Activated T-helper 2 cell treated with anti-CD3 and anti-CD28 coated beads, Interferon-gamma antibody, Interleukin-2, Interleukin-4, amounts not matched to agents 10 μg/mL and 5 μg/mL and 100 μg/mL, durations not matched to agents 14 hours and 24 hours and 36 hours (primary cell): Measurements from ENCODE around the gene HRH1. TPM values are rescaled to one million over a fixed set of nuclear protein-coding genes. Genes with fewer than 3 reads are reported as not detected.
"Not testable (repeated sequence)": the region's sequence is repeated elsewhere in the genome, so short reads cannot be mapped to it uniquely, and the experiment has no call there.

Experiments used
- DNase-seq: peaks from one replicate; pipeline ENCODE4 v3.0.0; 2021; ENCODE audit warnings: low spot score
- H3K27ac Mint-ChIP-seq: one replicate; pipeline ENCODE4 v1.8.0; 2021; ENCODE audit warnings: mixed read lengths
- H3K27me3 Mint-ChIP-seq: one replicate; pipeline ENCODE4 v1.8.0; 2021; ENCODE audit warnings: low read depth, mixed read lengths
- H3K36me3 Mint-ChIP-seq: one replicate; pipeline ENCODE4 v1.8.0; 2021; ENCODE audit warnings: low read depth, mixed read lengths
- H3K4me1 Mint-ChIP-seq: one replicate; pipeline ENCODE4 v1.8.0; 2021; ENCODE audit warnings: low read depth, mixed read lengths
- H3K4me3 Mint-ChIP-seq: one replicate; pipeline ENCODE4 v1.8.0; 2021; ENCODE audit warnings: low read depth, mild to moderate bottlenecking, moderate library complexity, mixed read lengths
- H3K9me3 Mint-ChIP-seq: one replicate; pipeline ENCODE4 v1.8.0; 2021; ENCODE audit warnings: mixed read lengths
- intact Hi-C: fragments of 100-400 bp; cut with micrococcal nuclease; formaldehyde crosslinking; loops from one replicate; pipeline ENCODE4 v1.15.1; 2023
- total RNA-seq: library from RNA; stranded (reverse); gene quantifications from 2 replicates; pipeline ENCODE4 v1.2.3, GENCODE V29; 2022

Gene HRH1
- 0.99 and 1.3 TPM in 2 replicates for total RNA-seq

DNA sequence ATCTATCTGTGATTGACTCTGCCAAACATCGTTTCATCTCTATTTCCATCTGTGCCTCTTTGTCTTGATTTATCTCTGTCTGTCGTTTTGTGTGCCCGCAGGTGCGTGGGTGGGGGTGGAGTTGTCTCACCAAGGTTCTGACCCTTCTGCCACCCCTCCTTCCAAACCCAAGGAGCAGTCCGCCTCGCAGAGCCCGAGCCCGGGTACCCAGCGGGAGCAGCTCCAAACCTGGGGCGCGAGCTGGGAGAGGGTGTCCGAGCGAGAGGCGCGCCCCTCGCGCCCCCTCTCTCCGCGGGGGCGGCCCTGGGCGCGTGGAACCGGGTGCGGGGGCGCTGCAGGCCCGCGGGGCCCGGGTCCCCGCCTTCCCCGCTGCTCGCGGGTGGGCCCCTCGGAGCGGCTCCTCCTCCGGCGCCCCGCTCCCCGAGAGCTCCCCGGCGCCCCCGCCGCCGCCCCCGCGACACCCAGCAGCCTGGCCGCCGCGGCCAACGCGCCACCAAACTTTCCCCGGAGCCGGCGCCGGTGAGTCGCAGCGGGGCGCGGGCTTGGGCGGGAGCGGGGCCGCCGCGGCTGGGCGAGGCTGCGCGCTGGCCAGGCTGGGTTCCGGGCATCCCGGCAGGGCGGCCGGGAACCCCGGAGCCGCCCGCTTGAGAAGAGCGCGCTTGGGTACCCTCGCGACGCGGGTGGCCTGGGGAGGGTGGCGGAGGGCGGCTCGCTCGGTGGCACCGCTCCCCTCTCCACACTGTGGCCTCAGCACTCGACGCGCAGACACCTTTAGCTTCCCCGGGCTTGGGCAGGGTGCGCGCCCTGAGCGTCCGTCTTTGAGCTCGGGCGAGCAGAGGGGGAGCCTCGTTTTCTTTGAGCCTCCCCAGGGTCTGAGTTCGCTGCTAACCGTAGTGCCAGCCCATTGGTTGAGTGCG is at the start of gene HRH1:
Gene HRH1, plus strand, starts transcription at position 458 of the 917 bp plus-strand sequence. CDS start 104,545 bp downstream, outside the sequence.
- peak within 1 kb of the TSS; percentile 42 for H3K4me3 Mint-ChIP-seq
- peaks cover 76% of the 10 kb centered on the region for H3K27me3 Mint-ChIP-seq

DNA sequence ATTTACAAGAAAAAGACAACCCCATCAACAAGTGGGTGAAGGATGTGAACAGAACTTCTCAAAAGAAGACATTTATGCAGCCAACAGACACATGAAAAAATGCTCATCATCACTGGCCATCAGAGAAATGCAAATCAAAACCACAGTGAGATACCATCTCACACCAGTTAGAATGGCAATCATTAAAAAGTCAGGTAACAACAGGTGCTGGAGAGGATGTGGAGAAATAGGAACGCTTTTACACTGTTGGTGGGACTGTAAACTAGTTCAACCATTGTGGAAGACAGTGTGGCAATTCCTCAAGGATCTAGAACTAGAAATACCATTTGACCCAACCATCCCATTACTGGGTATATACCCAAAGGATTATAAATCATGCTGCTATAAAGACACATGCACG is 41.0 kb upstream of the HRH1 start:
- H3K4me1 Mint-ChIP-seq, H3K9me3 Mint-ChIP-seq, H3K27ac Mint-ChIP-seq, H3K4me3 Mint-ChIP-seq, intact Hi-C loops, DNase-seq, H3K36me3 Mint-ChIP-seq: not testable (repeated sequence)
- H3K27me3 Mint-ChIP-seq, result peaks cover 25% of the 10 kb centered on the region

More for the DNA sequence above, at the start of gene HRH1:
- Mint-ChIP-seq H3K4me1 (peaks cover 6% of the 10 kb centered on the region), H3K36me3 (no peaks in the 10 kb centered on the region), H3K9me3 (no peaks in the 10 kb centered on the region), H3K27ac (no peak within 1 kb of the TSS)
- intact Hi-C loops, result no loop called here
- DNase-seq, result no peak

- Mint-ChIP-seq H3K36me3 (no peaks in the 10 kb centered on the region), H3K27me3 (peaks cover 12% of the 10 kb centered on the region), H3K4me1 (no peaks in the 10 kb centered on the region), H3K9me3 (no peaks in the 10 kb centered on the region), H3K4me3 (no peak overlapping the region), H3K27ac (no peak overlapping the region)
- DNase-seq, result no peak
- intact Hi-C loops, result no loop called here
Measured at GRCh38 chr3:11115548-11115947, 38.7 kb upstream of the HRH1 start.

DNA sequence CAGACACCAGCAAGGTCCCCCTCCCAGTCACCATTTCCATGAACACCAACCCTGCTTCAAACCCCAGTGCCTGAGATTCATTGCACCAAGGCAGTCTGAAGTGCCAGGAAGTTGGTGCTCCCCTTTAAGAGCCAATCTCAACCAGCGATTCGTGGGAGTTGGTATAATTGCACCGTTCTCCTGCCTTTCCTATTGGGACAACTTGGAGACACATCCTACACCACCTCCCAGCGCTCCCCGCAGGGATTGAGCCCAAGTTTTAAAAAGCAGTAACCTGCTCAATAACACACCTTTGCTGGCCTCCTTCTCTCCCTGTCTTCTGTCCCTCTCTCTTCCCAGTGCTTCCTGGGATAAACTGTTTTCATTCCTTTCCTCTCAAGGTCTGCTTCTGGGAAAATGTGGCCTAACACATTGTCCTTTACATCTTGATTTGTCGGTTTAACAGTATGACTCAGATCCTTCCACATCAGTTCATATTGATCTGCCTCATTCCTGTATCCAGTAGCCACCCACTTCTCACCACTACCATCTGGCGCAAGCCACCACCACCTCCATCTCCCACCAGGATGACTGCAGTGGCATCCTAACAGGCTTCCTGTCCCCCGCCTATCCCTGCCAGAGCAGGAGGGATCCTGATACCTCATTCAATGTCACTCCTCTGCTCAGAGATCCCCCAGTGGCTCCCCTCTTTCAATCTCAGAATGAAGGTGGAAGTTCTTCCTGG is 37.8 kb upstream of the HRH1 start:
- no peaks in the 10 kb centered on the region for H3K36me3 Mint-ChIP-seq
- H3K27ac Mint-ChIP-seq, result no peak overlapping the region
- no peak for DNase-seq
- H3K4me3 Mint-ChIP-seq, result no peak overlapping the region
- H3K27me3 Mint-ChIP-seq, result peaks cover 12% of the 10 kb centered on the region
- H3K4me1 Mint-ChIP-seq, result no peaks in the 10 kb centered on the region
- no peaks in the 10 kb centered on the region for H3K9me3 Mint-ChIP-seq
- intact Hi-C loops, result no loop called here

DNA sequence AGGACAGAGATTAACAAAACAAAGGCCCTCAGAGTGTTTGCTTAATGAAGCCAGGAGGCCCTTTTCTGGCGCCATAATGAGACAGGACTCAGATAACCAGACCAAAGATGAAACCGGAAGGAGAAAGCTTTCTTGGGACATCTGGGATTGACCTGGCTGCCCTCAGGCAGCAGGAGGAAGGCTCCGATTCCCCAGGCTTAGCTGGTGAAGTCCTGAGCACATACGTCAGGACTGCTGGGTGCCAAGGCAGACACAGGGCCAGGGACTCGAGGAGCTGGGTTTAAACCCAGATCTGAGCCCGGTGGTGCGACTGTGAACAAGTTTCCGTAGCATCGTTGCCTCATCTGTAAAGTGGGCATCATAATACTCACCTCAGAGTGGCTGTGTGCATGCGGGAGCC is 36.7 kb upstream of the HRH1 start:
- no peaks in the 10 kb centered on the region for H3K4me1 Mint-ChIP-seq
- H3K9me3 Mint-ChIP-seq, result no peaks in the 10 kb centered on the region
- no peak overlapping the region for H3K27ac Mint-ChIP-seq

GRCh38 chr3:11118181-11118682 is 36.1 kb upstream of the HRH1 start:
- intact Hi-C loops, result no loop called here
- Mint-ChIP-seq H3K27me3 (peaks cover 11% of the 10 kb centered on the region), H3K36me3 (no peaks in the 10 kb centered on the region), H3K9me3 (no peaks in the 10 kb centered on the region), H3K4me3 (no peak overlapping the region), H3K4me1 (no peaks in the 10 kb centered on the region), H3K27ac (no peak overlapping the region)
- DNase-seq, result no peak

More for the DNA sequence above, 36.7 kb upstream of the HRH1 start:
- no peak overlapping the region for H3K4me3 Mint-ChIP-seq
- no peak for DNase-seq
- H3K36me3 Mint-ChIP-seq, result no peaks in the 10 kb centered on the region
- intact Hi-C loops, result no loop called here
- H3K27me3 Mint-ChIP-seq, result peaks cover 9% of the 10 kb centered on the region

- intact Hi-C loops, result no loop called here
- H3K4me1 Mint-ChIP-seq, result no peaks in the 10 kb centered on the region
- no peaks in the 10 kb centered on the region for H3K36me3 Mint-ChIP-seq
- H3K4me3 Mint-ChIP-seq, result no peak overlapping the region
- no peaks in the 10 kb centered on the region for H3K9me3 Mint-ChIP-seq
- H3K27me3 Mint-ChIP-seq, result peaks cover 12% of the 10 kb centered on the region
- no peak overlapping the region for H3K27ac Mint-ChIP-seq
- DNase-seq, result no peak
Measured at GRCh38 chr3:11120091-11120805, 34.0 kb upstream of the HRH1 start.

- Mint-ChIP-seq H3K9me3 (no peaks in the 10 kb centered on the region), H3K4me1 (peaks cover 7% of the 10 kb centered on the region), H3K4me3 (no peak overlapping the region), H3K27me3 (peaks cover 13% of the 10 kb centered on the region), H3K27ac (no peak overlapping the region), H3K36me3 (no peaks in the 10 kb centered on the region)
- intact Hi-C loops, result no loop called here
- DNase-seq, result no peak
Measured at GRCh38 chr3:11126653-11127052, 27.6 kb upstream of the HRH1 start.

GRCh38 chr3:11128682-11129632 is 25.3 kb upstream of the HRH1 start:
- peaks cover 7% of the 10 kb centered on the region for H3K4me1 Mint-ChIP-seq
- intact Hi-C loops, result loop anchor here (1.0 to 2.0 kb wide), 2 partner anchors 11 to 110 kb away; no protein-coding TSS in a partner anchor
- no peak for DNase-seq
- H3K9me3 Mint-ChIP-seq, result no peaks in the 10 kb centered on the region
- H3K36me3 Mint-ChIP-seq, result no peaks in the 10 kb centered on the region
- peak overlapping the region; percentile 8 for H3K27ac Mint-ChIP-seq
- no peak overlapping the region for H3K4me3 Mint-ChIP-seq
- peaks cover 8% of the 10 kb centered on the region for H3K27me3 Mint-ChIP-seq

- DNase-seq, result no peak
- Mint-ChIP-seq H3K4me3 (no peak overlapping the region), H3K4me1 (peaks cover 7% of the 10 kb centered on the region), H3K27ac (no peak overlapping the region), H3K36me3 (no peaks in the 10 kb centered on the region), H3K27me3 (peaks cover 8% of the 10 kb centered on the region), H3K9me3 (no peaks in the 10 kb centered on the region)
- intact Hi-C loops, result no loop called here
Measured at GRCh38 chr3:11130385-11130784, 23.9 kb upstream of the HRH1 start.

DNA sequence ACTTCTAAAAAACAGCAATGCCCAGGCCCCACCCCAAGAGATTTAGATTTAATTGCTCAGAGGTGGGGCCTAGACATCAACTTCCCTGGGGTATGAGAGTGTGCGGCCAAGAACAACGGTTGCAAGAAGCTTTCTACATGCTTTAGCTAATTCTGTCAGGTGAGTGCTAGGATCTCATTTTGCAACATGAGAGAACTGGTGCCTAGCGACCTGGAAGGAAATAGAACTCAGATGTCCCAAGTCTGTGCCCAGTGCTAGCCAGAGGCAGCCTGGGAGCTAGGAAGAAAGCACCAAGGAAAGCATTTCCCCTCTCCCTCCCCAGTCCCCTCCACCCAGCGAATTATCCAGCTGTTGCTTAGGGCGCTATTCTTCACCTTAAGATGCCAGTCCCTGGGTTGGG is 22.9 kb upstream of the HRH1 start:
- H3K27ac Mint-ChIP-seq, result no peak overlapping the region
- DNase-seq, result no peak
- no peaks in the 10 kb centered on the region for H3K9me3 Mint-ChIP-seq
- H3K4me3 Mint-ChIP-seq, result no peak overlapping the region
- H3K27me3 Mint-ChIP-seq, result peaks cover 8% of the 10 kb centered on the region
- peaks cover 7% of the 10 kb centered on the region for H3K4me1 Mint-ChIP-seq
- intact Hi-C loops, result no loop called here
- no peaks in the 10 kb centered on the region for H3K36me3 Mint-ChIP-seq

DNA sequence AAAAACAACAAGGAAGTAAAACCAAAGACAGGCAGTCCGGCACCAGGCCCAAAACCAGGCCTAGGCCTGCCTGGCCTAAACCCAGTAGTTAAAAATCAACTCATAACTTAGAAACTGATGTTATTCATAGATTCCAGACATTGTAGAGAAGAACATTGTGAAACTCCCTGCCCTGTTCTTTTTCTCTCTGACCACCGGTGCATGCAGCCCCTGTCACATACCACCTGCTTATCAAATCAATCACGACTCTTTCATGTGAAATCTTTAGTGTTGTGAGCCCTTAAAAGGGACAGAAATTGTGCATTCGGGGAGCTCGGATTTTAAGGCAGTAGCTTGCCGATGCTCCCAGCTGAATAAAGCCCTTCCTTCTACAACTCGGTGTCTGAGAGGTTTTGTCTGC is 22.4 kb upstream of the HRH1 start:
- H3K9me3 Mint-ChIP-seq, H3K4me3 Mint-ChIP-seq, intact Hi-C loops, DNase-seq, H3K27me3 Mint-ChIP-seq, H3K36me3 Mint-ChIP-seq, H3K4me1 Mint-ChIP-seq, H3K27ac Mint-ChIP-seq: not testable (repeated sequence)
